HepG2 (cell line): ENCODE data around the gene IRF2BPL. TPM values are rescaled to one million over a fixed set of nuclear protein-coding genes. Genes with fewer than 3 reads are reported as not detected.

ENCODE experiments used
- ARID5B ChIP-seq: IDR thresholded peaks from 2 replicates; pipeline ENCODE4 v1.4.0; 2020; ENCODE audit warnings: mild to moderate bottlenecking, missing genetic modification reagents
- ATF2 ChIP-seq: sonication (generic); formaldehyde crosslinking; IDR thresholded peaks from 2 replicates; pipeline ENCODE4 v1.4.0; 2020; ENCODE audit warnings: missing genetic modification reagents
- E2F2 ChIP-seq: sonication (generic); formaldehyde crosslinking; IDR thresholded peaks from 2 replicates; pipeline ENCODE4 v1.4.0; 2020; ENCODE audit warnings: missing genetic modification reagents, borderline replicate concordance
- FOXA1 ChIP-seq, 2 experiments: fragments of 450-650 bp in 1 of 2; sonication (generic) in 1 of 2; formaldehyde crosslinking in 1 of 2; IDR thresholded peaks; 2 replicates each; pipeline versions ENCODE4 v1.4.0 to v1.6.1; 2016 to 2020; ENCODE audit warnings: missing genetic modification reagents in 1 of 2
- FOXO1 ChIP-seq: sonication (generic); formaldehyde crosslinking; IDR thresholded peaks from 2 replicates; pipeline ENCODE4 v1.4.0; 2020; ENCODE audit warnings: missing genetic modification reagents
- GZF1 ChIP-seq: sonication (generic); formaldehyde crosslinking; IDR thresholded peaks from 2 replicates; pipeline ENCODE4 v1.5.1; 2020; ENCODE audit warnings: mild to moderate bottlenecking, missing genetic modification reagents
- KDM2A ChIP-seq: sonication (generic); formaldehyde crosslinking; IDR thresholded peaks from 2 replicates; pipeline ENCODE4 v1.4.0; 2020; ENCODE audit warnings: low read depth, missing genetic modification reagents, borderline replicate concordance
- LCORL ChIP-seq, 2 experiments: fragments of 450-650 bp in 1 of 2; sonication (generic) in 1 of 2; formaldehyde crosslinking in 1 of 2; IDR thresholded peaks; 2 replicates each; pipeline versions ENCODE4 v1.5.0 to v1.6.1; 2017 to 2020; ENCODE audit warnings: antibody characterized with exemption in 1 of 2, missing genetic modification reagents in 1 of 2
- MTERF4 ChIP-seq: sonication (generic); formaldehyde crosslinking; IDR thresholded peaks from 2 replicates; pipeline ENCODE4 v1.8.0; 2023; ENCODE audit warnings: mild to moderate bottlenecking, missing genetic modification reagents
- SNAI1 ChIP-seq: sonication (generic); formaldehyde crosslinking; IDR thresholded peaks from 2 replicates; pipeline ENCODE4 v1.5.0; 2020; ENCODE audit warnings: mild to moderate bottlenecking, missing genetic modification reagents, borderline replicate concordance
- STAT6 ChIP-seq: sonication (generic); formaldehyde crosslinking; IDR thresholded peaks from 2 replicates; pipeline ENCODE4 v1.4.0; 2020; ENCODE audit warnings: missing genetic modification reagents, mild to moderate bottlenecking, borderline replicate concordance
- THRA ChIP-seq: sonication (generic); formaldehyde crosslinking; IDR thresholded peaks from 2 replicates; pipeline ENCODE4 v1.4.0; 2020; ENCODE audit warnings: missing genetic modification reagents, borderline replicate concordance
- ZNF580 ChIP-seq: IDR thresholded peaks from 2 replicates; pipeline ENCODE4 v1.6.1; 2016; ENCODE audit warnings: low read depth, borderline replicate concordance
- polyA plus RNA-seq, 8 experiments: library from polyadenylated mRNA; depleted of rRNA in 3 of 8; stranded (reverse) in 7 of 8; unstranded in 1 of 8; fragments of >200 nt; fragmentation: Illumina TruSeq in 4 of 8; extraction: Trizol in 4 of 8; gene quantifications; 2 replicates each; pipeline versions ENCODE4 v1.2.1 to v1.2.3, GENCODE V29; 2011 to 2016; ENCODE audit warnings: low read depth in 4 of 8, missing spikeins in 1 of 8, mixed read lengths in 1 of 8; ENCODE audit not compliant: insufficient read depth in 1 of 8
- total RNA-seq, 5 experiments: library from RNA; depleted of rRNA; stranded (reverse); fragments of >200 nt; fragmentation: Illumina TruSeq; extraction: Trizol; gene quantifications; 2 replicates each; pipeline ENCODE4 v1.2.3, GENCODE V29; 2016; ENCODE audit warnings: low read depth in 1 of 5

The IRF2BPL gene
- total and polyA plus RNA-seq, 2 of the 13 experiments (the other 11 are each of a cell fraction or from before 2014, with no cell fraction given) = 6.6 to 8.4 TPM

GRCh38 chr14:77053046-77053841 lies 24.7 kb upstream of the IRF2BPL start (continued):
- peak; percentile 26; the same call in 1 of the 2 replicates for TF ChIP-seq THRA (CRISPR knock-in tag)
- TF ChIP-seq E2F2 = no peak
- no peak for TF ChIP-seq MTERF4 (CRISPR knock-in tag)
- 0 out of 2 replicates have a peak, but pooled peaks have one; percentile 36 for TF ChIP-seq ATF2 (CRISPR knock-in tag)
- TF ChIP-seq FOXA1 (IDR thresholded peaks at IDR 0.05) = no peak
- 0 out of 2 replicates have a peak, but pooled peaks have one; percentile 13 for TF ChIP-seq FOXA1 (CRISPR knock-in tag; IDR thresholded peaks at IDR 0.05)
- no peak for TF ChIP-seq LCORL (IDR thresholded peaks at IDR 0.05)
- peak; percentile 48; the same call in 1 of the 2 replicates for TF ChIP-seq LCORL (CRISPR knock-in tag; IDR thresholded peaks at IDR 0.05)
- TF ChIP-seq KDM2A (CRISPR knock-in tag) = peak; percentile 67; the same call in 1 of the 2 replicates
- TF ChIP-seq GZF1 (CRISPR knock-in tag) = no peak
- TF ChIP-seq ZNF580 (CRISPR knock-in tag) = peak; percentile 76; the same call in 1 of the 2 replicates
- 0 out of 2 replicates have a peak, but pooled peaks have one; percentile 53 for TF ChIP-seq FOXO1
- TF ChIP-seq SNAI1 (CRISPR knock-in tag) = 0 out of 2 replicates have a peak, but pooled peaks have one; percentile 29
- TF ChIP-seq ARID5B (CRISPR knock-in tag) = 0 out of 2 replicates have a peak, but pooled peaks have one; percentile 43
- TF ChIP-seq STAT6 (CRISPR knock-in tag) = no peak
